Measurements from ENCODE around the gene GJB1. TPM values are rescaled to one million over a fixed set of nuclear protein-coding genes. Genes with fewer than 3 reads are reported as not detected.

GJB1 gene
- polyA plus RNA-seq, 3 donors, result 46.9 to 49.7 (median 48.5) TPM

- no peak for DNase-seq (ENCODE audit: extremely low read depth in 1 of 11, low read depth in 9 of 11, low spot score in 4 of 11)
These were observed 25.0 kb upstream of the GJB1 start for GRCh38 chrX:71198066-71198465.

DNA sequence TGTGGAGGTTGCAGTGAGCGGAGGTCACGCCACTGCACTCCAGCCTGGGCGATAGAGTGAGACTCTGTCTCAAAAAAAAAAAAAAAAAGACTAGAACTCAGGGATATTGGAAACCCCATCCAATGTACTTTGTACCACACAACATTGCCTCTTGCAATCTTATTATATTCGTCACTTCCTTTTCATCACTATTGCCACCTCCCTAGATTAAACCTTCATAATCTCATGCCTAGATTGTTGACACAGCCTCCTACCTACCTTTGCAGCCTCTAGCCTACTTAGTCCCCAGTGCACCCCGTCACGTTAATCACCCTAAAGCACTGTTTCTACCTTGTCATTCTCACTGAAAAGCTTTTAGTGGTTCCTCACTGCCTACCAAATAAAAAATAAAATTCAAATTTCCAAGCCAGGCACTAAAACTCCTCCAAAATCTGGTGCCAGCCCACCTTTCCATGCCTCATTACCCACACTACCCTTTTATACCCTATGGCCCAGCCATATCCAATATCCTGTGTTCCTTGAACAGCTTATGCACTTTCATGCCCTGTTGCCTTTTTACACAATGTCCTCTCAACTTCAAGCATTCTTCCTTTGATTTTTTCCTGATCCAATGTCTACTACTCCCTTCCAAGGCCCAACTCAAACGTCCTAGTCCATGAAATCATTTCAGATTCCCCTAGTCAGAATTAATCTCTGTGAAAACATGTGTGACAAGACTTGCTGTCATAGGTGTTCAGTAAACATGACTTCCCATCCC lies 23.6 kb upstream of the GJB1 start:
- DNase-seq (ENCODE audit: extremely low read depth in 1 of 11, low read depth in 9 of 11, low spot score in 4 of 11), result no peak

GRCh38 chrX:71210816-71211215 lies 12.2 kb upstream of the GJB1 start:
- DNase-seq (ENCODE audit: extremely low read depth in 1 of 11, low read depth in 9 of 11, low spot score in 4 of 11), result no peak

GRCh38 chrX:71212536-71212935 lies 10.5 kb upstream of the GJB1 start:
- no peak for DNase-seq (ENCODE audit: extremely low read depth in 1 of 11, low read depth in 9 of 11, low spot score in 4 of 11)

DNA sequence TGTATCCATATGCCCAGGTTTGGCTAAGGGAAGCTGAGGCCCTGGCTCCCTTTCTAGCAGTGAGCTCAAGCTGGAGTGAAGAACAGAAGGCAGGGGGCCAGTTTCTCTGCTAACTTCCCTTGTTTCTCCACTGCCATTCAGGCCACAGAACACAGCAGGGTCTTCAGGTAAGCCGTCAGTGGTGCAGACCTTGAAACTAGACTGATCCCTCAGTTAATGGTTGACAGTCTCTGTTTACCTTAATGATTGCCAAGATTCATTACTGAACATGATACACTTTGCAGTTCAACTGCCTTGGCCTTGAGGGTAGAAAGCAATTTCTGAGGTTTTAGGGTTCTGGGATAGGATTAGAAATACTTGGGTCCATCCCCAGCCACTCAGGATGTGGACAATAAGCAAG lies 8.9 kb upstream of the GJB1 start:
- DNase-seq (ENCODE audit: extremely low read depth in 1 of 11, low read depth in 9 of 11, low spot score in 4 of 11), result no peak

DNA sequence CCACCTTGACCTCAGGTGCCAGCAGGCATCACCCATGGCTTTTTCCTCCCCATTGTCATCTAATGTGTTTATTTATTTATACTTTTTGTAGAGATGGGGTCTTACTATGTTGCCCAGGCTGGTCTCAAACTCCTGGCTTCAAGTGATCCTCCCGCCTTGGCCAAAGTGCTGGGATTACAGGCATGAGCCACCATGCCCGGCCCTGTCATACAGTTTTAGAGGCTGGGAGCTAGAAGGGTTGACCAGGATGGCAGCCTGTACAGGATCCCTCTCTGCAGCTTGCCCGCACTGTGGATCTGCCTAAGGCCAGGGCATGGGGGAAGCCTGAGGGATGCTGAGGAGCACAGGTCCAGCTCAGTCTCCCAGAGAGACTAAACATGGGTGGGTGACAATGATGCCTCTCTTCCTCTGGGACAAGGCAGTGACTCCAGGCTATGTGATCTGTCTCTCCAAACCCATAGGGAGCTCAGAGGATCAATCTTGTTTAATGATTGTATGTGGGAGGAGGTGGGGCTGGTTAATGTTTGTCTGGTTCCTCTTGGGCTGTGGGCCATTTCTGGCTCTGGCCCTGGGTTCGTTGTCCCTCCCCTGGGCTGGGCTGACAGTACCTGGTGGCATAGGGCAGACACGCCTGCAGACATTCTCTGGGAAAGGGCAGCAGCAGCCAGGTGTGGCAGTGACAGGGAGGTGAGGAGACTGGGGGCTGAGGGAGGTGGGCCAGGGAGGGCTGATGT lies 8.3 kb upstream of the GJB1 start:
- peak in 1 of 11 donors; percentile 50 for DNase-seq (ENCODE audit: extremely low read depth in 1 of 11, low read depth in 9 of 11, low spot score in 4 of 11)

DNA sequence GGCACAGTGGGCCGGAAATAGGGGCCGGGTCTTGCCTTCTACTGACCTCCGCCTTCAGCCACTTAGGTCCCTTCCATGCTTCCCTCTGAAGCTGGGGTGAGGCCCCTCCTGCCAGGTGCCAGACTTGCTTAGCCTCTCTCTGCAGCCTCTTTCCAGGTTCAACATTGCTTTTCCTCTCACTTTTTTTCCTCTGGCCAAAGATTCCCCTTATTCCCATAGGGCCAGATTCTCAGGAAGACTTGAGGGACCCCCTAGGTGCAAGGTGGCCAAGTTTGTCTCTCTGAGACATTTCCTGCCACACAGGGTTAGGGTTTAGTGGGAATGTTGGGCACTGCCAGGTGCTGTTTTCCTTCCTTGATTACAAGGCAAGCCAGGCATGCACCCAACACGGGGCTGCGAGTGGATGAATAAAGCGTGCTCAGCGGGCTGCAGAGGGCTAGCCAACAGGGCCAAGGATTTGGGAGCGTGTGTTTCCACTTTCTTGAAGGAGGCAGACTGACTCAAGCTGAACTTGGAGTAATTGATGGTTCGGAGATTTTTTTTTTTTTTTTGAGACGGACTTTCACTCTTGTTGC lies 7.6 kb upstream of the GJB1 start:
- no peak for DNase-seq (ENCODE audit: extremely low read depth in 1 of 11, low read depth in 9 of 11, low spot score in 4 of 11)

- DNase-seq (ENCODE audit: extremely low read depth in 1 of 11, low read depth in 9 of 11, low spot score in 4 of 11), result no peak
These were observed 6.5 kb upstream of the GJB1 start for GRCh38 chrX:71216485-71216884.

DNA sequence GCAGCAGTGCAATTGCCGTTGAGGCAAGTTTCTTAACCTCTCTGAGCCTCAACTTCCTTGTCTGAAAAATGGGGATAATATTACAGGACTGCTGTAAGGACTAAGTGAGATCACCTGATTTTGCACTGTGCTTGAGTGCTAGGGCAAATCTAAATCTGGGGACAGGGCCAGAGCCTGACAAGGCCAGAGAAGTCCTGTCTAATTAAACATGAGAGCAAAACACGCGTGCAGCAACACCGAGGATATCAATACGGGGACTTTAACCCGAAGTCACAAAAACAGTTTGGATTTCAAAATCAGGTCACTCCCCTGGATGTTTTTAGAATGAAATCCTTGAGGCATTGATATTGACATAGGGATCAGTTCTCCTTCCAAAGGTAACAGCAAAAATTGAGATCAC lies 5.7 kb upstream of the GJB1 start:
- no peak for DNase-seq (ENCODE audit: extremely low read depth in 1 of 11, low read depth in 9 of 11, low spot score in 4 of 11)

- DNase-seq (ENCODE audit: extremely low read depth in 1 of 11, low read depth in 9 of 11, low spot score in 4 of 11), result no peak
These were observed 1.9 kb upstream of the GJB1 start for GRCh38 chrX:71221145-71221544.

DNA sequence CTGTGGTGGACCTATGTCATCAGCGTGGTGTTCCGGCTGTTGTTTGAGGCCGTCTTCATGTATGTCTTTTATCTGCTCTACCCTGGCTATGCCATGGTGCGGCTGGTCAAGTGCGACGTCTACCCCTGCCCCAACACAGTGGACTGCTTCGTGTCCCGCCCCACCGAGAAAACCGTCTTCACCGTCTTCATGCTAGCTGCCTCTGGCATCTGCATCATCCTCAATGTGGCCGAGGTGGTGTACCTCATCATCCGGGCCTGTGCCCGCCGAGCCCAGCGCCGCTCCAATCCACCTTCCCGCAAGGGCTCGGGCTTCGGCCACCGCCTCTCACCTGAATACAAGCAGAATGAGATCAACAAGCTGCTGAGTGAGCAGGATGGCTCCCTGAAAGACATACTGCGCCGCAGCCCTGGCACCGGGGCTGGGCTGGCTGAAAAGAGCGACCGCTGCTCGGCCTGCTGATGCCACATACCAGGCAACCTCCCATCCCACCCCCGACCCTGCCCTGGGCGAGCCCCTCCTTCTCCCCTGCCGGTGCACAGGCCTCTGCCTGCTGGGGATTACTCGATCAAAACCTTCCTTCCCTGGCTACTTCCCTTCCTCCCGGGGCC lies 1.2 kb downstream of the GJB1 start:
- DNase-seq (ENCODE audit: extremely low read depth in 1 of 11, low read depth in 9 of 11, low spot score in 4 of 11), result no peak

- DNase-seq (ENCODE audit: extremely low read depth in 1 of 11, low read depth in 9 of 11, low spot score in 4 of 11), result no peak
These were observed 2.0 kb downstream of the GJB1 start for GRCh38 chrX:71225009-71225408.

GRCh38 chrX:71225676-71226075 lies 2.7 kb downstream of the GJB1 start:
- no peak for DNase-seq (ENCODE audit: extremely low read depth in 1 of 11, low read depth in 9 of 11, low spot score in 4 of 11)

GRCh38 chrX:71227370-71228062 lies 4.5 kb downstream of the GJB1 start:
- no peak for DNase-seq (ENCODE audit: extremely low read depth in 1 of 11, low read depth in 9 of 11, low spot score in 4 of 11)

DNA sequence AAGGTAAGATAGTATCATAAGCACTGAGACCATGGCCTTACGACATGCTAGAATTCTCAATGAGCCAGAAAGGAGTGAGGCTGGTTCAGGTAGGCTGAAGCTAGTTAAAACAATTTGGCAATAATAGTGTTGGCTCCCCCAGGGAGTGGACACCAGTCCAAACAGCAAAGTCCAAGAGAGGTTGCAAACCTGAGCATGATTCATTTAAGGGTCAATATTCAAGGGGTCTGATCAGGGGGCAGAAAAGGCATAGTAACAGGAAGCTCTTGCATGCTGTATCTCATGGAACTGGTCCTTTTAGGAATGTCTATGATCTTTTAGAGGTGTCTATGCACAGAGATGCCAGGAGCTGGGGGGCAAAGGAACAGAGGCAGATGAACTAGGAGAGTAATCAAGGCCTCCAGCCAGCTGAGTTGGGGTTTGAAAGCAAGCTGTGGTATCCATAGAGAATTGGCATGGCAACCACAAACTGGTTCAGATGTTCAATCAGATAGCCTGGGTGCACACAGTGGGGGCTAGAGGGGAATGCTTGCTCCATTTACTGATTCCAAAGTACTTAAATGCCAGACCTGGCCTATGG lies 5.1 kb downstream of the GJB1 start:
- DNase-seq (ENCODE audit: extremely low read depth in 1 of 11, low read depth in 9 of 11, low spot score in 4 of 11), result no peak

DNA sequence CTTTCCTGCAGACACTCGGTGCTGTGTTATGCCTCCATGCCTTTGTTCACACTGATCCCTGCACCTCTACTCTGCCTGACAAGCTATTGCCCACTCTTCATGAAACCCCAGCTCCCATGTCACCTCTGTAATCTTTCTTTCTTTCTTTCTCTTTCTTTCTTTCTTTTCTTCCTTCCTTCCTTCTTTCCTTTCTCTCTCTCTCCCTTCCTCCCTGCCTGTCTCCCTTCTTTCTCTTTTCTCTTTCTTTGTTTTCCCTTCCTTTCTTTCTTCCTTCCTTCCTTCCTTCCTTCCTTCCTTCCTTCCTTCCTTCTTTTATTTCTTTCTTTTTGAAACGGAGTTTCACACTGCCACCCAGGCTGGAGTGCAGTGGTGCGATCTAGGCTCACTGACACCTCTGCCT lies 12.5 kb downstream of the GJB1 start:
- no peak for DNase-seq (ENCODE audit: extremely low read depth in 1 of 11, low read depth in 9 of 11, low spot score in 4 of 11)

GRCh38 chrX:71236836-71237235 lies 13.8 kb downstream of the GJB1 start:
- DNase-seq (ENCODE audit: extremely low read depth in 1 of 11, low read depth in 9 of 11, low spot score in 4 of 11), result no peak

DNA sequence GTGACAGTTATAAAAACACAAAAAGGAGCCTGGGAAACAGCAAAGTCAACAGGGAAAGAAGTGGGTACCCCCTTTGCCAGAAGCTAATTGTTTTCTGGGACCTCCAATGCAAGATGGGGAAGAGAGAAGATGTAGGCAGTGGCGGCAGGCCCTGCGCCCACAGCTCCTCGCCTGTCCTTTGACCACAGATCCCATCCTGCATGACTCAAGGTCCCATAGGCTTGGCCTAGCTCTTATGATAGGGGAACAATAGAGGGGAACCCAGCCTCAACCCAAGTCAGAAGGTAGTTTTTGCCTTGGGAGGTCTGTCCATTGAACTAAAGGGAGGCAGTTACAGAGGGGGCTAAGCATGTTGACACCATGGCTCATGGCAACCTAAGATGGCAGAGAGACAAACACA lies 16.8 kb downstream of the GJB1 start:
- no peak for DNase-seq (ENCODE audit: extremely low read depth in 1 of 11, low read depth in 9 of 11, low spot score in 4 of 11)

DNA sequence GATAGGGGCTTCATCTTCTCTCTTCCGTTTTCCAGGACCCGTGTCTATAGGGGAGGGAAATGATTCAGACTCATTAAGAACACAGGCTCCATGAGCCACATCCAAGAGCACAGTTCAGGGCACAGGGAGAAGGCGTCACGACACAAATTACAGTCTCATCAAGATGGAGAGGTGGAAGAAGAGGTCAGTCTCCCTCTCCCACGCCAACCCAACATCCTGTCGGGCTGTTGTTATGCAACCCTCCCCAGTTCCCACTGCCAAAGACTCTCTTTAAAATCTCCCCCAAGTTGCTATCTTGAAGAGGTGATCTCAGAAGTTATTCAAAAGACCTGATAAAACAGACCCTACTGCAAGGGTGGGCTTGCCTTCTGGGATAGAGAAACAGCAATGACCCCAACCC lies 18.3 kb downstream of the GJB1 start:
- no peak for DNase-seq (ENCODE audit: extremely low read depth in 1 of 11, low read depth in 9 of 11, low spot score in 4 of 11)
